GM19025 (cell line): ENCODE measurements around the gene SHC3.

ENCODE experiments used
- ATAC-seq: cut with Tn5 transposase; IDR thresholded peaks from one replicate; pipeline ENCODE4 v1.9.1; 2021; ENCODE audit warnings: mild to moderate bottlenecking, low read depth, moderate library complexity; ENCODE audit not compliant: unreplicated experiment

Gene SHC3

DNA sequence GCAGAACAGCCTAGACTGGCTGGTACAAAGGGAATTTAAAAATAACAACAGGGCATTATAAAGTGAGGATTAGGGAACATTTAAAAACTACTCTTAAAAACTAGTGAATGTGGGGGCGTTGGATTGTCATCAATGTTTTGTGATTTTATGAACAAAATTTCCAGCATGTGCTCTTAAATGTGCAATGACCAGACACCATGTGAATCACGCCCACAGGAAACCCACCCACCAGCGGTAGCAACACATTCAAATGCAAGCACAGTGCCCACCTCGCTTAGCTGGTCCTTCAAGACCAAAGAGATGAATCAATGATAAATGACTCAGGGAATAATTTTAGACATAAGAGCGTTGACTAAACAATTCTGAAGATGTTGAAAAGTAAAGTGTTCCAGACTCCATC lies 146.4 kb downstream of the SHC3 start:
- no peak for ATAC-seq

GRCh38 chr9:89029788-89030187 lies 148.8 kb downstream of the SHC3 start:
- ATAC-seq = no peak

GRCh38 chr9:89026876-89027275 lies 151.7 kb downstream of the SHC3 start:
- ATAC-seq = no peak

DNA sequence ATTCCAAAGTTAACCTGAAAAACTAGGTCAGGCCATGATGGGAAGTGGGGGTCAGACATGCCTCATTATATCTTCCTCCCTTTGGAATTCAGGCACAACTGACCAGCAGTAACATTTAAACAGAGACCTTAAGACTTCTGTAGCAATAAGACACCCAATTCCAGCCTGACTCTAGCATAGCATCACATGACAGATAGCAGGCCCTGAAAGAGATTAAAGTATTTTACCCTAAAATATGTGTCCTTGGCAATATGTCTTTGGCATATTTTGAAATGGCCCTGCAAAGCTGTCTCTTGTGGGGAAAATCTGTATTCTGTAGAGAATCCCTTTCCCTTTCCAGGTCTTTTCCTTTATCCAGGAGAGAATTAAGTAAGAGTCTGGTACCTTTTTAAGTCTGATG lies 153.1 kb downstream of the SHC3 start:
- ATAC-seq = no peak

GRCh38 chr9:89024727-89025126 lies 153.9 kb downstream of the SHC3 start:
- no peak for ATAC-seq

GRCh38 chr9:89023740-89024139 lies 154.9 kb downstream of the SHC3 start:
- ATAC-seq = no peak

DNA sequence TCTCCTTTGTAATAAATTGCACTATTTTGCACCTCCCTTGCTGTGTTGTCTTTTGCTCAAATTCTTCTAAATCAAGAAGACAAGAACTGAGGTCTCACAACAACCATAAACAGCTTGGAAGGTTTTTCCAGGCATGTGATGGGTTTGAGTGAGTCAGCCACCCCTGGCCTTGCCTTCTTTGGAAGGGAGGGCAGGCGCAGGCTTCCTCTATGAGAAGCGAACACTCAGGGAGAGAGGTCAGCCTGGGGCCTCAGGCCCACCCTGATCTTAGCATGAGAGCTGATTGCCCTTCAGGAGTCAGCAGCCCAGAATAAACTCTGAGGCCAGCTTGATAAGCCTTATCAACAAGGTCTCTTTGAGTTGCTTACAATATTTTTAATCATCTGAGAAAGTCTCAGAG lies 155.7 kb downstream of the SHC3 start:
- no peak for ATAC-seq

DNA sequence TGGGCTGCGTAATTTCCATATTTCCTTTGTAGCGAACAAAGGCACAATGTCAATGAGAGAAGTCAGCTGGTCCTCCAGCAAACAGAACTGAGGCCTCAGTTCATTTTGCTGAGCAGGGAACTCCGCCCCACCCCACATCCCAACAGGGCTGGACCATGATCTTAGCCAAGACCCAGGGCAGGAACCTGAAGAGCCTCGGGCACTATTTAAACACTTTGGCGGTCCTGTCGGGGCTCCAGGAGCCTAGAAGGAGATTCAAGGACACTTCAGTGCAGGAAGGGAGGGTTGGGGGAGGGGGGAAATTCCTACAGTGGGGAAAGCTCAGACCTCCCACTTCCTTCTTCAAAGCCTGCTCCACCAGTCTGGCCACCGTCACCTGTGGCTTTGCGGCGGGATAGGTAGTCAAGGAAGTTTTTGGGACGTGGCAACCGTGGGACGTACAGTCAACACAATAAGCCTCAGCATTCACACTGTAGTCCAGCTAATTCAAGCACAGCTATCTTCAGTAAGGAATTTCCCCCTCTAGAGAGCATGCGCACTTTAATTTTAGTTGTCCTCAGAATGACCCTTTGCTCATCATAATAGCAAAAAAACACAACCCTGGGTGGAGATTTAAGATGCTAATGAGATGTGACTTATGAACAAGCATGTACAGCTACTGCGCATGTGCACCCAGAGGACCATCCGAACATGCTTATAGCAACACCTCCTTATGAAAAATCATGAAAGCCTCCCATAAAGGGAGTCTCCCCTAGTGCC lies 156.4 kb downstream of the SHC3 start:
- no peak for ATAC-seq

DNA sequence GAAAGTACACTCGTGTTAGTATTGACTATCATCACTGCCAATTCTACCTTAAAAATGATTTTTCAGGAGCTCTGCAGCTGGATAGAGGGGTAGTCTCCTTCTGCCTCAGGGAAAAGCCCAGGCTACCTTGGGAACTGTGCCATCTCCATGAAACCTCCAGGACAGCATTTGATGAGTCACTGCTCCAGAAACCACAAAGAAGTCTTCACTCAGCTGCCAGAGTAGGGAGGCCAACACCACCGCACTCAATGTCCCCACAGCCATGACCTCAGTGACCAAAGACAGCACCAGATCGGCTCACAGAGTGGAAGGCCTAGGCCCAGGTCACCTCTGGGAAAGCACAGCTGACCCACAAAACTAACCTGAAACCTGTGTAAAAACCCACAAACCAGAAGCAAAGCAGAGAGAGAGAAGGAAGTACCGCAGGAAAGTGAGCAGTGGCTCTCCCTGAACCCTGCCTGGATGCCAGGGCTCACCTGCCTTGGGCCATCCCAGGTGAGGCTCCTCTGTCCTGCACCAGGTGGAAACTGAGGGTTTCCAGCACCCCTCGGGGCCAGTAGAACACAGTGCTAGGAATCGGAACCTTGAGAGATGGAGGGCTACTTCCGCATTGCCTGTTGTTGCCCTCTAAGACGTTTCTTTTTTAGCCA lies 157.3 kb downstream of the SHC3 start:
- no peak for ATAC-seq

- ATAC-seq = no peak
These were observed 157.9 kb downstream of the SHC3 start for GRCh38 chr9:89020754-89021153.

DNA sequence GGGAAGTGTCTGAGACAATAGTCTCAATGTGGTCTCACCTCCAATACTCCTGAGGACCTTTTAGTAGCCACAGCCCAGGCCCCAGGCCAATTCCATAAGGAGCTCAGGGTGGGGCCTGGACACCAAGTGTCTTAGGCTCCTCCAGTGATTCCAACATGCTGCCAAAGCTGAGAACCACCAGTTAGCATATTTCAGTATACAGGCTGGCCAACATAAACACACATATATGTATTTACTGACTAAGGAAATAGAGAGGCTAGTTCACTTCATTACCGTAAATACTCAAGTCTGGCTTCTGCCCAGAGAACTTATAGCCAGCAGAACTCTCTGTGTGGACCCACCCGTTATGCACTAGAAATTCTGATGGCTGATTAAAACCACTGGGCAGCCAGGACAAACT lies 163.3 kb downstream of the SHC3 start:
- ATAC-seq = no peak

DNA sequence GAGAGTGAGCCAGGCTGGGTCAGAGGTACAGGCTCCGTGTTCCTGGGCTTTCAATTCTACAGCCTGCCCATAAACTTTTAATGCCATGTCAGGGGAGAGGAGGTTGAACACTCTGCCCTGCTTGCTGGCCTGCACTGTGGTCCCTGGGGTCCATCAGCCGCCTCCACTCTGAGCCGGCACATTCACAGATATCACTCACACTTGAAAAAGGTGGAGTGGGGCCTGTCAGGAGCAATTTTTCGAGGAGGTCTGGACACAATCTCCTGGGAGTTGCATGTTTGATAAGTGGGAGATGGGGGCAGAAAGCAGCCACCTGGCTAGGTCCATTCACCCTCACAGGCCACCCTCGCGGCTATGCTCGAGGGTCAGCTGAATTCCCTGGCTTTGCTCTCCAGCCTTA lies 164.5 kb downstream of the SHC3 start:
- ATAC-seq = no peak

GRCh38 chr9:89013660-89014059 lies 165.0 kb downstream of the SHC3 start:
- no peak for ATAC-seq

DNA sequence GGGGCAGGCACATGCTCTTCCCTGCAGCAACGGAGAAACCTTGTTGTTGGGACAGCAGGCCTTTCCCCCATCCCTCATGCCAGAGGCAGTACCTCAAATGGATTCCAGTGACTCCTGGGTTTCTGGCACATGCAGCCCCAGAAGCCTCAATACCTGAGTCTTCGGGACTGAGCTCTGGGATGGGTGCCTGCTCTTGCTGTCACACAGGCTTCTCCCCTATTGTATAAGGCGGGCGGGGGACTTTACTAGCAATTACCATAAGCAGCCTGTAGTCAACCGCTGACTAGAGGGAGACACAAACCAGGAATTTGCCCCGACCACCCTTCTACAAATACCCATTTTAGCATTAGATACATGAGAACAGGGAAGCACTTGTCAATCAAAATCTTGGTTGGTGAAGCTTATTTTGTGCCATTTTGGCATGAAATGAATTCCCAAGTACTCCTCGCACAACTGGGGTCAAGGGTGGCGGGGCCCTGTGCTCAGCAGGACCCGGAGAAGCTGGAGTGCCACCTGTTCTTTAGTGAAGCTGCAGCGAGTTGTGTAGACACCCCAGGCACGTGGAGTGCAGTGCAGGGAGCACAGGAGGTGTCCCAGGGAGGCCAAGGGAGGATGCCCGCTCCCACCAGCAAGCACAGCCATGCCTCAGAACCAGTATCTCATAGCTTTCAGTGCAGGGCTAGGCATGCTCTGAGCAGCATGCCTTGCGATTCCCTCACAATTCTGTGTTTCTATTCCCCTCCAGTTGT lies 166.2 kb downstream of the SHC3 start:
- no peak for ATAC-seq

- no peak for ATAC-seq
These were observed 166.9 kb downstream of the SHC3 start for GRCh38 chr9:89011683-89012082.

- ATAC-seq = no peak
These were observed 168.0 kb downstream of the SHC3 start for GRCh38 chr9:89010526-89011111.

- ATAC-seq = no peak
These were observed 168.6 kb downstream of the SHC3 start for GRCh38 chr9:89010056-89010455.

GRCh38 chr9:89009546-89009840 lies 169.1 kb downstream of the SHC3 start:
- no peak for ATAC-seq

GRCh38 chr9:89008744-89009545 lies 169.7 kb downstream of the SHC3 start:
- no peak for ATAC-seq

GRCh38 chr9:89008055-89008743 lies 170.4 kb downstream of the SHC3 start:
- no peak for ATAC-seq
